Activated CD8-positive, alpha-beta memory T cell treated with anti-CD3 and anti-CD28 coated beads for 4 hours (primary cell): ENCODE results near the gene SMARCB1.

ENCODE experiments used
- DNase-seq, 2 donors: peaks; one replicate each; pipeline ENCODE4 v3.0.0-alpha.2; 2020; ENCODE audit warnings: low read depth in 2 of 2

The SMARCB1 gene

GRCh38 chr22:23803001-23803819, 16.4 kb downstream of the SMARCB1 start:
- DNase-seq = no peak

- no peak for DNase-seq
Observed at GRCh38 chr22:23804781-23805291, 18.1 kb downstream of the SMARCB1 start.

GRCh38 chr22:23806837-23807236, 20.1 kb downstream of the SMARCB1 start:
- DNase-seq = no peak

GRCh38 chr22:23812378-23812777, 25.6 kb downstream of the SMARCB1 start:
- DNase-seq = no peak

- DNase-seq = no peak
Observed at GRCh38 chr22:23815541-23816155, 28.9 kb downstream of the SMARCB1 start.

GRCh38 chr22:23816156-23816976, 29.6 kb downstream of the SMARCB1 start:
- no peak for DNase-seq

GRCh38 chr22:23817146-23817545, 30.4 kb downstream of the SMARCB1 start:
- no peak for DNase-seq

- DNase-seq = no peak
Observed at GRCh38 chr22:23818541-23818940, 31.8 kb downstream of the SMARCB1 start.

GRCh38 chr22:23820748-23821211, 34.0 kb downstream of the SMARCB1 start:
- DNase-seq = no peak

GRCh38 chr22:23822101-23822671, 35.4 kb downstream of the SMARCB1 start:
- DNase-seq = no peak

- no peak for DNase-seq
Observed at GRCh38 chr22:23823331-23823791, 36.6 kb downstream of the SMARCB1 start.

- no peak for DNase-seq
Observed at GRCh38 chr22:23824476-23825245, 37.9 kb downstream of the SMARCB1 start.

- DNase-seq = no peak
Observed at GRCh38 chr22:23825246-23825905, 38.6 kb downstream of the SMARCB1 start.

- DNase-seq = no peak
Observed at GRCh38 chr22:23826510-23827350, 40.0 kb downstream of the SMARCB1 start.

- DNase-seq = no peak
Observed at GRCh38 chr22:23827351-23827995, 40.7 kb downstream of the SMARCB1 start.

GRCh38 chr22:23828800-23829680, 42.3 kb downstream of the SMARCB1 start:
- DNase-seq = no peak

GRCh38 chr22:23829845-23830372, 43.1 kb downstream of the SMARCB1 start:
- no peak for DNase-seq

GRCh38 chr22:23831261-23831660, 44.5 kb downstream of the SMARCB1 start:
- no peak for DNase-seq
